GM23338 (cell line): ENCODE measurements around the gene KAT6B. TPM values are rescaled to one million over a fixed set of nuclear protein-coding genes. Genes with fewer than 3 reads are reported as not detected.

Experiments
- ATAC-seq: fragments of 200-7000 bp; cut with Tn5 transposase; 3 replicates; pipeline ENCODE4 v1.9.1; 2020
- DNase-seq: peaks from one replicate; pipeline ENCODE4 v3.0.0-alpha.2; 2015; ENCODE audit warnings: low spot score
- H2AFZ ChIP-seq: fragments of 200-600 bp; sonication (generic); 2 replicates; pipeline ENCODE4 v1.8.0; 2016; ENCODE audit warnings: antibody characterized with exemption, mild to moderate bottlenecking, moderate library complexity
- H3F3A ChIP-seq: fragments of 200-600 bp; sonication (generic); replicated peaks from 2 replicates; pipeline ENCODE4 v1.8.0; 2017; ENCODE audit warnings: antibody characterized with exemption, mixed run types, low read depth
- H3K27ac ChIP-seq: fragments of 200-600 bp; sonication (generic); 2 replicates; pipeline ENCODE4 v1.6.1; 2016; ENCODE audit warnings: low read depth
- H3K27me3 ChIP-seq: fragments of 200-600 bp; sonication (generic); 2 replicates; pipeline ENCODE4 v1.8.0; 2016; ENCODE audit warnings: mild to moderate bottlenecking, mixed run types, moderate library complexity; ENCODE audit not compliant: insufficient read depth
- H3K36me3 ChIP-seq: fragments of 200-600 bp; sonication (generic); 2 replicates; pipeline ENCODE4 v1.8.0; 2016; ENCODE audit warnings: mild to moderate bottlenecking; ENCODE audit not compliant: insufficient read depth
- H3K4me1 ChIP-seq: fragments of 200-600 bp; sonication (generic); 2 replicates; pipeline ENCODE4 v1.8.0; 2016; ENCODE audit warnings: mild to moderate bottlenecking, moderate library complexity; ENCODE audit not compliant: insufficient read depth
- H3K4me2 ChIP-seq: fragments of 200-600 bp; sonication (generic); 2 replicates; pipeline ENCODE4 v1.7.1; 2017; ENCODE audit warnings: mixed run types
- H3K4me3 ChIP-seq: fragments of 200-600 bp; sonication (generic); 2 replicates; pipeline ENCODE4 v1.6.1; 2016; ENCODE audit warnings: mixed run types
- H3K79me2 ChIP-seq: fragments of 200-600 bp; sonication (generic); replicated peaks from 2 replicates; pipeline ENCODE4 v1.8.0; 2017; ENCODE audit warnings: mild to moderate bottlenecking; ENCODE audit not compliant: insufficient read depth
- H3K9me2 ChIP-seq: fragments of 200-600 bp; sonication (generic); 2 replicates; pipeline ENCODE4 v1.8.0; 2017; ENCODE audit not compliant: insufficient read depth
- H4K20me1 ChIP-seq: fragments of 200-600 bp; sonication (generic); replicated peaks from 2 replicates; pipeline ENCODE4 v1.8.0; 2017; ENCODE audit warnings: mild to moderate bottlenecking; ENCODE audit not compliant: insufficient read depth
- H3K27ac Mint-ChIP-seq: 2 replicates; pipeline ENCODE4 v1.8.0; 2020; ENCODE audit warnings: inconsistent platforms, mild to moderate bottlenecking, moderate library complexity, mixed read lengths
- H3K27me3 Mint-ChIP-seq: 3 replicates; pipeline ENCODE4 v1.8.0; 2022; ENCODE audit warnings: low read depth, mild to moderate bottlenecking, moderate library complexity, mixed read lengths, inconsistent platforms; ENCODE audit not compliant: insufficient read depth, poor library complexity
- H3K36me3 Mint-ChIP-seq: 3 replicates; pipeline ENCODE4 v1.8.0; 2021; ENCODE audit warnings: low read depth, mild to moderate bottlenecking, inconsistent platforms, moderate library complexity, mixed read lengths
- H3K4me1 Mint-ChIP-seq: 3 replicates; pipeline ENCODE4 v1.8.0; 2020; ENCODE audit warnings: mild to moderate bottlenecking, inconsistent platforms, mixed read lengths
- H3K4me3 Mint-ChIP-seq: 3 replicates; pipeline ENCODE4 v1.8.0; 2021; ENCODE audit warnings: moderate library complexity, mild to moderate bottlenecking, inconsistent platforms, mixed read lengths
- H3K9me3 Mint-ChIP-seq: 3 replicates; pipeline ENCODE4 v1.8.0; 2020; ENCODE audit warnings: moderate library complexity, mild to moderate bottlenecking, inconsistent platforms, mixed read lengths
- CREB1 ChIP-seq: fragments of 250-450 bp; sonication (Bioruptor Pico); IDR thresholded peaks from 2 replicates; pipeline ENCODE4 v1.5.0; 2020; ENCODE audit warnings: low read depth, mild to moderate bottlenecking, moderate library complexity
- CTCF ChIP-seq, 2 experiments: fragments of 200-600 bp in 1 of 2; sonication (generic) in 1 of 2; conservative IDR thresholded peaks; 2 replicates each; pipeline versions ENCODE4 v1.5.1 to v1.6.1; 2016 to 2017; ENCODE audit warnings: antibody characterized with exemption in 2 of 2, low read depth in 2 of 2, mild to moderate bottlenecking in 2 of 2, moderate library complexity in 1 of 2
- ETS1 ChIP-seq: IDR thresholded peaks from 2 replicates; pipeline ENCODE4 v1.6.1; 2016; ENCODE audit warnings: antibody characterized with exemption
- EZH2 ChIP-seq: fragments of 200-600 bp; sonication (generic); IDR thresholded peaks from one replicate; pipeline ENCODE4 v1.8.0; 2017; ENCODE audit warnings: antibody characterized with exemption, mild to moderate bottlenecking, low read depth; ENCODE audit not compliant: unreplicated experiment
- EZH2phosphoT487 ChIP-seq: fragments of 200-600 bp; sonication (generic); IDR thresholded peaks from one replicate; pipeline ENCODE4 v1.8.1; 2018; ENCODE audit warnings: antibody characterized with exemption; ENCODE audit not compliant: unreplicated experiment
- JUNB ChIP-seq: IDR thresholded peaks from one replicate; pipeline ENCODE4 v1.6.1; 2016; ENCODE audit warnings: antibody characterized with exemption; ENCODE audit not compliant: unreplicated experiment
- NANOG ChIP-seq: IDR thresholded peaks from 2 replicates; pipeline ENCODE4 v1.6.1; 2016; ENCODE audit warnings: antibody characterized with exemption, borderline replicate concordance
- POLR2AphosphoS5 ChIP-seq: IDR thresholded peaks from 2 replicates; pipeline ENCODE4 v1.6.1; 2016; ENCODE audit warnings: antibody characterized with exemption, low read depth
- REST ChIP-seq: IDR thresholded peaks from one replicate; pipeline ENCODE4 v1.6.1; 2018; ENCODE audit warnings: antibody characterized with exemption; ENCODE audit not compliant: unreplicated experiment
- STAT1 ChIP-seq: IDR thresholded peaks from one replicate; pipeline ENCODE4 v1.6.1; 2016; ENCODE audit warnings: antibody characterized with exemption; ENCODE audit not compliant: unreplicated experiment
- ZNF114 ChIP-seq: fragments of 250-450 bp; sonication (Bioruptor Pico); IDR thresholded peaks from 2 replicates; pipeline ENCODE4 v1.5.0; 2020; ENCODE audit warnings: mild to moderate bottlenecking, moderate library complexity
- ZNF331 ChIP-seq: fragments of 250-450 bp; sonication (Bioruptor Pico); IDR thresholded peaks from 2 replicates; pipeline ENCODE4 v1.5.0; 2020; ENCODE audit warnings: low read depth, mild to moderate bottlenecking, moderate library complexity
- ZNF462 ChIP-seq: fragments of 250-450 bp; sonication (Bioruptor Pico); IDR thresholded peaks from 2 replicates; pipeline ENCODE4 v1.5.0; 2020; ENCODE audit warnings: mild to moderate bottlenecking, moderate library complexity
- polyA plus RNA-seq: library from polyadenylated mRNA; unstranded; fragments of >200 nt; fragmentation: Nextera tagmentation; extraction: Ambion mirVana; gene quantifications from 2 replicates; pipeline ENCODE4 v1.2.1, GENCODE V29; 2016
- total RNA-seq: library from RNA; depleted of rRNA; stranded (reverse); fragments of >200 nt; shearing (Covaris generic); gene quantifications from 2 replicates; pipeline ENCODE4 v1.2.3, GENCODE V29; 2014

KAT6B gene
- total and polyA plus RNA-seq, 2 experiments from 2014 or later: 21.3 to 31.4 TPM

- no peak overlapping the region for H3K4me3 Mint-ChIP-seq
- Histone ChIP-seq H2AFZ (no peak overlapping the region), H4K20me1 (no peaks in the 10 kb centered on the region; the same call in 1 of the 2 replicates), H3K9me2 (no peaks in the 10 kb centered on the region), H3K27ac (no peak overlapping the region), H3K4me1 (no peaks in the 10 kb centered on the region), H3F3A (no peaks in the 10 kb centered on the region), H3K4me3 (no peak overlapping the region), H3K27me3 (no peaks in the 10 kb centered on the region), H3K4me2 (no peak overlapping the region), H3K79me2 (peaks cover 67% of the 10 kb centered on the region), H3K36me3 (no peaks in the 10 kb centered on the region)
- H3K27me3 Mint-ChIP-seq: no peaks in the 10 kb centered on the region
- no peaks in the 10 kb centered on the region for H3K36me3 Mint-ChIP-seq
- H3K27ac Mint-ChIP-seq: peak overlapping the region; percentile 77
- peaks cover 24% of the 10 kb centered on the region for H3K4me1 Mint-ChIP-seq
- ATAC-seq (peak; percentile 51; the same call in 2 of the 3 replicates), DNase-seq (no peak)
- TF ChIP-seq REST (no peak), EZH2 (no peak), NANOG (no peak), ETS1 (no peak), JUNB (no peak), STAT1 (no peak), ZNF462 (CRISPR knock-in tag) (no peak), CTCF (conservative IDR thresholded peaks at IDR 0.05; ENCODE audit: low read depth in 2 of 2) (no peak), CREB1 (CRISPR knock-in tag) (no peak), ZNF331 (CRISPR knock-in tag) (no peak), EZH2phosphoT487 (no peak), ZNF114 (CRISPR knock-in tag) (no peak), POLR2AphosphoS5 (no peak)
- no peaks in the 10 kb centered on the region for H3K9me3 Mint-ChIP-seq
These were observed 72.0 kb downstream of the KAT6B start for GRCh38 chr10:74898201-74898976.
